ENCODE measurements around the gene SERINC2. TPM values are rescaled to one million over a fixed set of nuclear protein-coding genes. Genes with fewer than 3 reads are reported as not detected.

The SERINC2 gene
- 36.2 TPM for polyA plus RNA-seq (2013, experiment 1 of 2)
- 35.5 TPM for polyA plus RNA-seq (2013, experiment 2 of 2)

- peaks cover 1 to 4% of the 10 kb centered on the region in 2 donors for H3K36me3 ChIP-seq (replicated peaks in 1 of 2; ENCODE audit: control insufficient read depth in 2 of 2, insufficient read depth in 2 of 2, low read length in 2 of 2)
- no peaks in the 10 kb centered on the region for H3K27me3 ChIP-seq (ENCODE audit: control insufficient read depth in 3 of 3, insufficient read depth in 3 of 3, low read depth in 1 of 3, low read length in 3 of 3)
- peak within 1 kb of the TSS; percentile 98 for H3K18ac ChIP-seq (ENCODE audit: low read length)
- H4K8ac ChIP-seq (ENCODE audit: low read depth, low read length) = no peak within 1 kb of the TSS
- peak within 1 kb of the TSS; percentile 95 for H2BK12ac ChIP-seq (ENCODE audit: low read length)
- peak within 1 kb of the TSS; percentile 77 for H2BK120ac ChIP-seq (ENCODE audit: low read depth, low read length)
- peak within 1 kb of the TSS; percentile 94 for H4K91ac ChIP-seq (ENCODE audit: low read depth, low read length, poor library complexity)
- H2BK5ac ChIP-seq (ENCODE audit: low read length) = peak within 1 kb of the TSS; percentile 95
- peak within 1 kb of the TSS; percentile 83 for H2BK15ac ChIP-seq (ENCODE audit: low read length)
- peak within 1 kb of the TSS; percentile 98 for H3K9ac ChIP-seq (ENCODE audit: low read depth, low read length, poor library complexity)
- H3K23ac ChIP-seq (ENCODE audit: low read depth, low read length, poor library complexity) = peak within 1 kb of the TSS; percentile 74
- peak within 1 kb of the TSS; percentile 85 for H3K4ac ChIP-seq (ENCODE audit: low read length)
- H3K4me3 ChIP-seq (ENCODE audit: low read length in 2 of 2) = peak within 1 kb of the TSS; percentile 96 to 98
- peak within 1 kb of the TSS; percentile 96 for H3K4me2 ChIP-seq (ENCODE audit: insufficient read depth, low read length, poor library complexity, severe bottlenecking)
- peak within 1 kb of the TSS; percentile 85 for H3K27ac ChIP-seq (replicated peaks; ENCODE audit: low read length)
- peak within 1 kb of the TSS; percentile 88 for H2AFZ ChIP-seq (ENCODE audit: low read length)
- peaks cover 7% of the 10 kb centered on the region for H3K79me1 ChIP-seq (ENCODE audit: low read depth, low read length)
- peaks cover 26 to 30% of the 10 kb centered on the region in 2 donors for H3K4me1 ChIP-seq (ENCODE audit: control insufficient read depth in 2 of 2, insufficient read depth in 1 of 2, low read depth in 1 of 2, low read length in 2 of 2)
- peak within 1 kb of the TSS; percentile 97 for H3K14ac ChIP-seq (ENCODE audit: low read length)
- peak within 1 kb of the TSS; percentile 95 for H2AK5ac ChIP-seq (ENCODE audit: low read depth, low read length)
- WGBS, 2 donors (ENCODE audit: extremely low coverage in 2 of 2, insufficient read length in 2 of 2, insufficient replicate concordance in 1 of 2) = no CpG with 5 or more reads among the region's 63 CpGs
- H3K9me3 ChIP-seq (replicated peaks in 1 of 2; ENCODE audit: control insufficient read depth in 2 of 2, insufficient read depth in 1 of 2, low read depth in 1 of 2, low read length in 2 of 2) = no peaks in the 10 kb centered on the region
- DNase-seq (ENCODE audit: low spot score) = peak; percentile 26
Observed at GRCh38 chr1:31412732-31413404, at the start of gene SERINC2. SERINC2 (plus strand) TSS chr1:31413213; CDS start chr1:31413266, 53 bp downstream.

GRCh38 chr1:31364561-31365250, 48.3 kb upstream of the SERINC2 start:
- H3K18ac ChIP-seq (ENCODE audit: low read length) = no peak overlapping the region
- DNase-seq (ENCODE audit: low spot score) = no peak
- H3K4me2 ChIP-seq (ENCODE audit: insufficient read depth, low read length, poor library complexity, severe bottlenecking) = no peak overlapping the region
- H3K4me3 ChIP-seq (ENCODE audit: low read length in 2 of 2) = no peak overlapping the region
- H3K4ac ChIP-seq (ENCODE audit: low read length) = no peak overlapping the region
- no peak overlapping the region for H2AK5ac ChIP-seq (ENCODE audit: low read depth, low read length)
- no peak overlapping the region for H2BK12ac ChIP-seq (ENCODE audit: low read length)
- H2AFZ ChIP-seq (ENCODE audit: low read length) = no peak overlapping the region
- no peaks in the 10 kb centered on the region for H3K9me3 ChIP-seq (replicated peaks in 1 of 2; ENCODE audit: control insufficient read depth in 2 of 2, insufficient read depth in 1 of 2, low read depth in 1 of 2, low read length in 2 of 2)
- no peak overlapping the region for H3K14ac ChIP-seq (ENCODE audit: low read length)
- WGBS, 2 donors (ENCODE audit: extremely low coverage in 2 of 2, insufficient read length in 2 of 2, insufficient replicate concordance in 1 of 2) = no CpG with 5 or more reads among the region's 3 CpGs
- no peak overlapping the region for H2BK5ac ChIP-seq (ENCODE audit: low read length)
- peaks cover 10 to 83% of the 10 kb centered on the region in 2 donors for H3K36me3 ChIP-seq (replicated peaks in 1 of 2; ENCODE audit: control insufficient read depth in 2 of 2, insufficient read depth in 2 of 2, low read length in 2 of 2)
- no peak overlapping the region for H4K8ac ChIP-seq (ENCODE audit: low read depth, low read length)
- no peaks in the 10 kb centered on the region for H3K27me3 ChIP-seq (ENCODE audit: control insufficient read depth in 3 of 3, insufficient read depth in 3 of 3, low read depth in 1 of 3, low read length in 3 of 3)
- H2BK15ac ChIP-seq (ENCODE audit: low read length) = no peak overlapping the region
- H3K4me1 ChIP-seq (ENCODE audit: control insufficient read depth in 2 of 2, insufficient read depth in 1 of 2, low read depth in 1 of 2, low read length in 2 of 2) = peaks cover 5 to 7% of the 10 kb centered on the region in 2 donors
- no peak overlapping the region for H2BK120ac ChIP-seq (ENCODE audit: low read depth, low read length)
- H4K91ac ChIP-seq (ENCODE audit: low read depth, low read length, poor library complexity) = no peak overlapping the region
- H3K79me1 ChIP-seq (ENCODE audit: low read depth, low read length) = no peaks in the 10 kb centered on the region
- no peak overlapping the region for H3K9ac ChIP-seq (ENCODE audit: low read depth, low read length, poor library complexity)
- H3K23ac ChIP-seq (ENCODE audit: low read depth, low read length, poor library complexity) = no peak overlapping the region
- no peak overlapping the region for H3K27ac ChIP-seq (replicated peaks; ENCODE audit: low read length)

GRCh38 chr1:31366796-31367195, 46.2 kb upstream of the SERINC2 start:
- no CpG with 5 or more reads among the region's 2 CpGs for WGBS, 2 donors (ENCODE audit: extremely low coverage in 2 of 2, insufficient read length in 2 of 2, insufficient replicate concordance in 1 of 2)
- H2BK15ac ChIP-seq (ENCODE audit: low read length) = no peak overlapping the region
- no peak overlapping the region for H3K4me3 ChIP-seq (ENCODE audit: low read length in 2 of 2)
- H4K8ac ChIP-seq (ENCODE audit: low read depth, low read length) = no peak overlapping the region
- no peak overlapping the region for H4K91ac ChIP-seq (ENCODE audit: low read depth, low read length, poor library complexity)
- H2AK5ac ChIP-seq (ENCODE audit: low read depth, low read length) = no peak overlapping the region
- no peak overlapping the region for H3K23ac ChIP-seq (ENCODE audit: low read depth, low read length, poor library complexity)
- H3K4ac ChIP-seq (ENCODE audit: low read length) = no peak overlapping the region
- no peak overlapping the region for H3K4me2 ChIP-seq (ENCODE audit: insufficient read depth, low read length, poor library complexity, severe bottlenecking)
- no peak overlapping the region for H3K14ac ChIP-seq (ENCODE audit: low read length)
- no peak overlapping the region for H3K9ac ChIP-seq (ENCODE audit: low read depth, low read length, poor library complexity)
- H2BK12ac ChIP-seq (ENCODE audit: low read length) = no peak overlapping the region
- no peak overlapping the region for H3K18ac ChIP-seq (ENCODE audit: low read length)
- DNase-seq (ENCODE audit: low spot score) = no peak
- no peaks in the 10 kb centered on the region for H3K79me1 ChIP-seq (ENCODE audit: low read depth, low read length)
- no peaks in the 10 kb centered on the region for H3K27me3 ChIP-seq (ENCODE audit: control insufficient read depth in 3 of 3, insufficient read depth in 3 of 3, low read depth in 1 of 3, low read length in 3 of 3)
- H3K4me1 ChIP-seq (ENCODE audit: control insufficient read depth in 2 of 2, insufficient read depth in 1 of 2, low read depth in 1 of 2, low read length in 2 of 2) = peaks cover 7 to 9% of the 10 kb centered on the region in 2 donors
- H2AFZ ChIP-seq (ENCODE audit: low read length) = no peak overlapping the region
- H2BK5ac ChIP-seq (ENCODE audit: low read length) = no peak overlapping the region
- peaks cover 10 to 69% of the 10 kb centered on the region in 2 donors for H3K36me3 ChIP-seq (replicated peaks in 1 of 2; ENCODE audit: control insufficient read depth in 2 of 2, insufficient read depth in 2 of 2, low read length in 2 of 2)
- no peak overlapping the region for H3K27ac ChIP-seq (replicated peaks; ENCODE audit: low read length)
- no peak overlapping the region for H2BK120ac ChIP-seq (ENCODE audit: low read depth, low read length)
- no peaks in the 10 kb centered on the region for H3K9me3 ChIP-seq (replicated peaks in 1 of 2; ENCODE audit: control insufficient read depth in 2 of 2, insufficient read depth in 1 of 2, low read depth in 1 of 2, low read length in 2 of 2)

GRCh38 chr1:31368611-31369107, 44.4 kb upstream of the SERINC2 start:
- Histone ChIP-seq H3K4me1 (ENCODE audit: control insufficient read depth in 2 of 2, insufficient read depth in 1 of 2, low read depth in 1 of 2, low read length in 2 of 2) (peaks cover 19 to 21% of the 10 kb centered on the region in 2 donors), H3K4ac (ENCODE audit: low read length) (no peak overlapping the region), H2BK5ac (ENCODE audit: low read length) (no peak overlapping the region), H4K8ac (ENCODE audit: low read depth, low read length) (no peak overlapping the region), H3K27me3 (ENCODE audit: control insufficient read depth in 3 of 3, insufficient read depth in 3 of 3, low read depth in 1 of 3, low read length in 3 of 3) (peaks cover 0 to 8% (median 0%) of the 10 kb centered on the region in 3 experiments), H3K27ac (replicated peaks; ENCODE audit: low read length) (no peak overlapping the region), H2BK15ac (ENCODE audit: low read length) (no peak overlapping the region), H3K23ac (ENCODE audit: low read depth, low read length, poor library complexity) (no peak overlapping the region), H3K36me3 (replicated peaks in 1 of 2; ENCODE audit: control insufficient read depth in 2 of 2, insufficient read depth in 2 of 2, low read length in 2 of 2) (peaks cover 10 to 55% of the 10 kb centered on the region in 2 donors), H2BK12ac (ENCODE audit: low read length) (no peak overlapping the region), H3K14ac (ENCODE audit: low read length) (no peak overlapping the region), H3K4me2 (ENCODE audit: insufficient read depth, low read length, poor library complexity, severe bottlenecking) (no peak overlapping the region), H3K4me3 (ENCODE audit: low read length in 2 of 2) (no peak overlapping the region), H2AK5ac (ENCODE audit: low read depth, low read length) (no peak overlapping the region), H3K79me1 (ENCODE audit: low read depth, low read length) (no peaks in the 10 kb centered on the region), H2AFZ (ENCODE audit: low read length) (no peak overlapping the region), H3K9me3 (replicated peaks in 1 of 2; ENCODE audit: control insufficient read depth in 2 of 2, insufficient read depth in 1 of 2, low read depth in 1 of 2, low read length in 2 of 2) (no peaks in the 10 kb centered on the region), H4K91ac (ENCODE audit: low read depth, low read length, poor library complexity) (no peak overlapping the region), H3K18ac (ENCODE audit: low read length) (no peak overlapping the region), H2BK120ac (ENCODE audit: low read depth, low read length) (no peak overlapping the region), H3K9ac (ENCODE audit: low read depth, low read length, poor library complexity) (no peak overlapping the region)
- no CpG with 5 or more reads among the region's 3 CpGs for WGBS, 2 donors (ENCODE audit: extremely low coverage in 2 of 2, insufficient read length in 2 of 2, insufficient replicate concordance in 1 of 2)
- no peak for DNase-seq (ENCODE audit: low spot score)
